ENCODE results near the gene PDGFD. TPM values are rescaled to one million over a fixed set of nuclear protein-coding genes. Genes with fewer than 3 reads are reported as not detected.

Gene PDGFD
- total RNA-seq, 1 donor from 2014 or later, result 0.53 TPM

- FAIRE-seq (no peak), DNase-seq (ENCODE audit: low read depth) (no peak)
- no peak for TF ChIP-seq CTCF (IDR thresholded peaks at IDR 0.05; ENCODE audit: insufficient read depth, low read length, severe bottlenecking)
- Histone ChIP-seq H3K36me3 (ENCODE audit: control insufficient read depth, insufficient read depth, low read length) (no peaks in the 10 kb centered on the region), H3K27me3 (ENCODE audit: control insufficient read depth, insufficient read depth, low read length) (no peaks in the 10 kb centered on the region), H3K4me3 (ENCODE audit: low read depth, low read length) (no peak overlapping the region)
These were observed 165.0 kb downstream of the PDGFD start for GRCh38 chr11:103998826-103999508.

- FAIRE-seq (no peak), DNase-seq (ENCODE audit: low read depth) (no peak)
- no peak overlapping the region for H3K4me3 ChIP-seq (ENCODE audit: low read depth, low read length)
- no peaks in the 10 kb centered on the region for H3K36me3 ChIP-seq (ENCODE audit: control insufficient read depth, insufficient read depth, low read length)
- H3K27me3 ChIP-seq (ENCODE audit: control insufficient read depth, insufficient read depth, low read length), result no peaks in the 10 kb centered on the region
- no peak for TF ChIP-seq CTCF (IDR thresholded peaks at IDR 0.05; ENCODE audit: insufficient read depth, low read length, severe bottlenecking)
These were observed 166.9 kb downstream of the PDGFD start for GRCh38 chr11:103997082-103997481.

GRCh38 chr11:103995896-103996295 lies 168.1 kb downstream of the PDGFD start:
- Histone ChIP-seq H3K36me3 (ENCODE audit: control insufficient read depth, insufficient read depth, low read length) (no peaks in the 10 kb centered on the region), H3K4me3 (ENCODE audit: low read depth, low read length) (no peak overlapping the region), H3K27me3 (ENCODE audit: control insufficient read depth, insufficient read depth, low read length) (no peaks in the 10 kb centered on the region)
- TF ChIP-seq CTCF (IDR thresholded peaks at IDR 0.05; ENCODE audit: insufficient read depth, low read length, severe bottlenecking), result no peak
- DNase-seq (ENCODE audit: low read depth), result no peak
- FAIRE-seq, result no peak

GRCh38 chr11:103994518-103994917 lies 169.4 kb downstream of the PDGFD start:
- DNase-seq (ENCODE audit: low read depth) (no peak), FAIRE-seq (no peak)
- Histone ChIP-seq H3K4me3 (ENCODE audit: low read depth, low read length) (no peak overlapping the region), H3K27me3 (ENCODE audit: control insufficient read depth, insufficient read depth, low read length) (no peaks in the 10 kb centered on the region), H3K36me3 (ENCODE audit: control insufficient read depth, insufficient read depth, low read length) (no peaks in the 10 kb centered on the region)
- no peak for TF ChIP-seq CTCF (IDR thresholded peaks at IDR 0.05; ENCODE audit: insufficient read depth, low read length, severe bottlenecking)

GRCh38 chr11:103994094-103994493 lies 169.9 kb downstream of the PDGFD start:
- no peaks in the 10 kb centered on the region for H3K27me3 ChIP-seq (ENCODE audit: control insufficient read depth, insufficient read depth, low read length)
- H3K36me3 ChIP-seq (ENCODE audit: control insufficient read depth, insufficient read depth, low read length), result no peaks in the 10 kb centered on the region
- no peak for TF ChIP-seq CTCF (IDR thresholded peaks at IDR 0.05; ENCODE audit: insufficient read depth, low read length, severe bottlenecking)
- FAIRE-seq, result no peak
- no peak overlapping the region for H3K4me3 ChIP-seq (ENCODE audit: low read depth, low read length)
- no peak for DNase-seq (ENCODE audit: low read depth)

- H3K36me3 ChIP-seq (ENCODE audit: control insufficient read depth, insufficient read depth, low read length), result no peaks in the 10 kb centered on the region
- no peak overlapping the region for H3K4me3 ChIP-seq (ENCODE audit: low read depth, low read length)
- TF ChIP-seq CTCF (IDR thresholded peaks at IDR 0.05; ENCODE audit: insufficient read depth, low read length, severe bottlenecking), result no peak
- DNase-seq (ENCODE audit: low read depth) (no peak), FAIRE-seq (no peak)
- no peaks in the 10 kb centered on the region for H3K27me3 ChIP-seq (ENCODE audit: control insufficient read depth, insufficient read depth, low read length)
These were observed 170.4 kb downstream of the PDGFD start for GRCh38 chr11:103993507-103993906.
